Endothelial cell of umbilical vein (primary cell): Measurements from ENCODE around the gene CISH. TPM values are rescaled to one million over a fixed set of nuclear protein-coding genes. Genes with fewer than 3 reads are reported as not detected.

ENCODE experiments used
- BruUV-seq: library from RNA; stranded (reverse); fragments of 400-500 nt; replicated peaks from 2 replicates; lab custom pipeline; 2021; lab: Mats Ljungman, UMichigan
- CTCF ChIA-PET: fragments of 300-600, 350-600 bp; sonication (Branson Sonifier 250); formaldehyde crosslinking; loops from one replicate; lab custom pipeline; 2021; ENCODE audit warnings: antibody characterized with exemption, inconsistent platforms; lab: Charles Lee
- POLR2A ChIA-PET: fragments of 300-600, 350-600 bp; sonication (Branson Sonifier 250); formaldehyde crosslinking; loops from one replicate; lab custom pipeline; 2021; ENCODE audit warnings: antibody characterized with exemption, inconsistent platforms; lab: Charles Lee
- DNase-seq: peaks from one replicate; pipeline ENCODE4 v3.0.0-alpha.2; 2011; ENCODE audit warnings: low read depth, low spot score
- FAIRE-seq: peaks from 2 replicates; lab custom pipeline; 2011; peaks lifted over from hg19 to GRCh38; lab: Jason Lieb, UNC
- H2AFZ ChIP-seq: 2 replicates; pipeline ENCODE4 v1.6.0; 2012; ENCODE audit warnings: low read depth, low read length, control low read depth, inconsistent platforms
- H3K27ac ChIP-seq: 2 replicates; pipeline ENCODE4 v1.5.1; 2011; ENCODE audit warnings: low read depth, mild to moderate bottlenecking, control low read depth, low read length, moderate library complexity; ENCODE audit not compliant: insufficient read depth
- H3K27me3 ChIP-seq, 2 experiments: 2 replicates each; pipeline versions ENCODE4 v1.6.0 to v1.6.1; 2011; ENCODE audit warnings: low read length in 2 of 2, mixed read lengths in 1 of 2; ENCODE audit not compliant: control insufficient read depth in 2 of 2, insufficient read depth in 2 of 2
- H3K36me3 ChIP-seq, 2 experiments: 2 replicates in 1 of 2; 3 replicates in 1 of 2; pipeline ENCODE4 v1.5.1; 2011; ENCODE audit warnings: low read length in 2 of 2, mild to moderate bottlenecking in 1 of 2, moderate library complexity in 1 of 2; ENCODE audit not compliant: control insufficient read depth in 2 of 2, insufficient read depth in 2 of 2; ENCODE audit errors: extremely low read depth in 1 of 2
- H3K4me1 ChIP-seq: 3 replicates; pipeline ENCODE4 v1.5.1; 2011; ENCODE audit warnings: mild to moderate bottlenecking, low read length; ENCODE audit not compliant: control insufficient read depth, insufficient read depth; ENCODE audit errors: extremely low read depth
- H3K4me2 ChIP-seq: 2 replicates; pipeline ENCODE4 v1.6.1; 2011; ENCODE audit warnings: low read length, control low read depth, mixed read lengths; ENCODE audit not compliant: insufficient read depth
- H3K4me3 ChIP-seq, 3 experiments: fragments of 200-600 bp in 1 of 3; sonication (generic), shearing (Covaris generic) in 1 of 3; replicated peaks in 1 of 3; 2 replicates each; pipeline ENCODE4 v1.5.1; 2011 to 2016; ENCODE audit warnings: control low read depth in 3 of 3, low read length in 3 of 3, mild to moderate bottlenecking in 2 of 3, inconsistent platforms in 1 of 3, low read depth in 1 of 3, moderate library complexity in 1 of 3; ENCODE audit not compliant: insufficient read depth in 1 of 3
- H3K79me2 ChIP-seq: 2 replicates; pipeline ENCODE4 v1.6.0; 2012; ENCODE audit warnings: low read length, inconsistent platforms; ENCODE audit not compliant: control insufficient read depth, insufficient read depth
- H3K9ac ChIP-seq: replicated peaks from 2 replicates; pipeline ENCODE3; 2011; ENCODE audit warnings: low read length, control low read depth; ENCODE audit not compliant: insufficient read depth; ENCODE audit errors: extremely low read depth
- H3K9me1 ChIP-seq: replicated peaks from 3 replicates; pipeline ENCODE4 v1.6.0; 2011; ENCODE audit warnings: mild to moderate bottlenecking, low read length; ENCODE audit not compliant: control insufficient read depth, insufficient read depth; ENCODE audit errors: extremely low read depth
- H3K9me3 ChIP-seq: replicated peaks from 2 replicates; pipeline ENCODE4 v1.5.1; 2012; ENCODE audit warnings: low read length, inconsistent platforms; ENCODE audit not compliant: control insufficient read depth, insufficient read depth
- H4K20me1 ChIP-seq: replicated peaks from 2 replicates; pipeline ENCODE3; 2011; ENCODE audit warnings: mild to moderate bottlenecking, low read length; ENCODE audit not compliant: control insufficient read depth, insufficient read depth; ENCODE audit errors: extremely low read depth
- CTCF ChIP-seq, 2 donors: IDR thresholded peaks; 1 replicate in 1 of 2; 2 replicates in 1 of 2; pipeline ENCODE4 v1.5.1; 2011; ENCODE audit warnings: low read length in 2 of 2, mild to moderate bottlenecking in 2 of 2, moderate library complexity in 2 of 2, control low read depth in 1 of 2, inconsistent platforms in 1 of 2, low read depth in 1 of 2; ENCODE audit not compliant: insufficient read depth in 1 of 2; ENCODE audit errors: extremely low read depth in 1 of 2
- EZH2 ChIP-seq: IDR thresholded peaks from 2 replicates; pipeline ENCODE4 v1.6.1; 2012; ENCODE audit warnings: borderline replicate concordance, low read depth, mild to moderate bottlenecking, moderate library complexity, low read length, inconsistent platforms; ENCODE audit not compliant: severe bottlenecking
- FOS ChIP-seq: IDR thresholded peaks from 2 replicates; pipeline ENCODE4 v1.6.1; 2011; ENCODE audit warnings: mild to moderate bottlenecking, low read length, moderate library complexity, borderline replicate concordance; ENCODE audit not compliant: insufficient read depth
- GATA2 ChIP-seq: IDR thresholded peaks from 2 replicates; pipeline ENCODE4 v1.7.0; 2011; ENCODE audit warnings: low read depth, mild to moderate bottlenecking, moderate library complexity, mixed read lengths, low read length; ENCODE audit not compliant: insufficient read length, insufficient read depth
- JUN ChIP-seq: IDR thresholded peaks from 2 replicates; pipeline ENCODE4 v1.6.1; 2011; ENCODE audit warnings: borderline replicate concordance, low read depth; ENCODE audit not compliant: insufficient read length, insufficient read depth
- MAX ChIP-seq: IDR thresholded peaks from 2 replicates; pipeline ENCODE4 v1.6.1; 2011; ENCODE audit not compliant: insufficient read depth, insufficient read length
- MYC ChIP-seq: IDR thresholded peaks from one replicate; pipeline ENCODE4 v1.6.1; 2011; ENCODE audit warnings: mild to moderate bottlenecking, low read depth, low read length
- POLR2A ChIP-seq: IDR thresholded peaks from 2 replicates; pipeline ENCODE4 v1.6.1; 2012; ENCODE audit warnings: low read depth, mild to moderate bottlenecking, control low read depth, low read length
- POLR2AphosphoS5 ChIP-seq: IDR thresholded peaks from 2 replicates; pipeline ENCODE4 v1.6.1; 2012; ENCODE audit warnings: low read depth, mild to moderate bottlenecking, control low read depth, low read length, moderate library complexity; ENCODE audit not compliant: insufficient read depth
- dilution Hi-C: fragments of 300-500 bp; cut with MboI; formaldehyde crosslinking; loops from one replicate; pipeline ENCODE4 v1.15.0; 2019; ENCODE audit warnings: low sequenced_read_pairs; ENCODE audit not compliant: extremely low pct_ligation_motif_present
- intact Hi-C: fragments of 100-400 bp; cut with micrococcal nuclease; formaldehyde crosslinking; loops from one replicate; pipeline ENCODE4 v1.10.0; 2022
- polyA plus RNA-seq, 4 experiments: library from polyadenylated mRNA; depleted of rRNA in 3 of 4; stranded (reverse) in 3 of 4; unstranded in 1 of 4; fragments of >200 nt; gene quantifications; 2 replicates each; pipeline versions ENCODE4 v1.2.1 to v1.2.3, GENCODE V29; 2011 to 2012; ENCODE audit warnings: missing spikeins in 1 of 4
- total RNA-seq: library from RNA; stranded (reverse); gene quantifications from 2 replicates; pipeline ENCODE4 v1.2.3, GENCODE V29; 2021

CISH gene
- total and polyA plus RNA-seq, 2 donors (not counting 3 experiments of a cell fraction or from before 2014, with no cell fraction given): 2.2 to 4.1 TPM

- no TSS peak for BruUV-seq
- DNase-seq (no peak), FAIRE-seq (no peak)
- Histone ChIP-seq H3K79me2 (no peaks in the 10 kb centered on the region), H3K4me2 (no peak overlapping the region), H2AFZ (no peak overlapping the region), H3K9ac (no peak overlapping the region), H3K4me3 (no peak overlapping the region), H3K36me3 (peaks cover 0 to 2% of the 10 kb centered on the region in 2 experiments), H3K27me3 (no peaks in the 10 kb centered on the region), H3K27ac (no peak overlapping the region), H3K9me1 (no peaks in the 10 kb centered on the region), H3K4me1 (peaks cover 10% of the 10 kb centered on the region), H3K9me3 (no peaks in the 10 kb centered on the region), H4K20me1 (no peaks in the 10 kb centered on the region)
- POLR2A ChIA-PET: interaction anchor here (1.2 kb wide), 1 partner anchor 40 kb away, joined by 3 read pairs; the partner anchor contains the start of gene CISH
- intact Hi-C loops (no loop called here), dilution Hi-C loops (no loop called here)
- CTCF ChIA-PET: interaction anchor here (0.6 to 6.0 kb wide), 8 partner anchors 15 to 826 kb away, joined by 3 to 105 read pairs (median 7); partner anchors contain the start of genes CISH and MAPKAPK3
- TF ChIP-seq CTCF (IDR thresholded peaks at IDR 0.05; ENCODE audit: extremely low read depth in 1 of 2, insufficient read depth in 1 of 2, low read depth in 1 of 2, low read length in 2 of 2): no peak
- no peak for TF ChIP-seq MAX
- TF ChIP-seq JUN: no peak
- TF ChIP-seq GATA2: no peak
- no peak for TF ChIP-seq POLR2AphosphoS5
- no peak for TF ChIP-seq MYC
- TF ChIP-seq FOS: no peak
- TF ChIP-seq EZH2: no peak
- TF ChIP-seq POLR2A: no peak
Observed at GRCh38 chr3:50571486-50571885, 40.1 kb downstream of the CISH start.
